WERI-Rb-1 (cell line): ENCODE data around the gene HERC4.
A peak's percentile ranks its signal among the peaks of the same experiment; 100 is the strongest.

Experiments used
- DNase-seq: peaks from one replicate; pipeline ENCODE4 v3.0.0-alpha.2; 2020
- H3K27ac ChIP-seq: fragments of 250-450 bp; sonication (Bioruptor Pico); 2 replicates; pipeline ENCODE4 v1.5.1; 2020; ENCODE audit warnings: mild to moderate bottlenecking, moderate library complexity
- H3K27me3 ChIP-seq: fragments of 250-450 bp; sonication (Bioruptor Pico); 2 replicates; pipeline ENCODE4 v1.5.1; 2021; ENCODE audit warnings: mild to moderate bottlenecking, low read depth, moderate library complexity; ENCODE audit not compliant: insufficient read depth, severe bottlenecking
- H3K36me3 ChIP-seq: fragments of 250-450 bp; sonication (Bioruptor Pico); 2 replicates; pipeline ENCODE4 v1.5.1; 2020; ENCODE audit warnings: mild to moderate bottlenecking, moderate library complexity
- H3K4me3 ChIP-seq: 2 replicates; pipeline ENCODE4 v1.5.1; 2011; ENCODE audit warnings: low read depth, mild to moderate bottlenecking, control low read depth, low read length
- H3K9me3 ChIP-seq: fragments of 250-450 bp; sonication (Bioruptor Pico); 2 replicates; pipeline ENCODE4 v1.5.1; 2021; ENCODE audit warnings: mild to moderate bottlenecking, moderate library complexity; ENCODE audit not compliant: severe bottlenecking
- CTCF ChIP-seq: IDR thresholded peaks from 2 replicates; pipeline ENCODE4 v1.5.1; 2011; ENCODE audit warnings: low read depth, mild to moderate bottlenecking, control low read depth, inconsistent platforms, low read length

HERC4 gene

GRCh38 chr10:68075550-68076004, 494 bp upstream of the HERC4 start:
- Histone ChIP-seq H3K36me3 (peaks cover 8% of the 10 kb centered on the region; the same call in 1 of the 2 replicates), H3K27me3 (no peaks in the 10 kb centered on the region), H3K27ac (peak overlapping the region; percentile 78), H3K9me3 (peaks cover 2% of the 10 kb centered on the region), H3K4me3 (peak overlapping the region; percentile 34)
- TF ChIP-seq CTCF = no peak
- DNase-seq = no peak

DNA sequence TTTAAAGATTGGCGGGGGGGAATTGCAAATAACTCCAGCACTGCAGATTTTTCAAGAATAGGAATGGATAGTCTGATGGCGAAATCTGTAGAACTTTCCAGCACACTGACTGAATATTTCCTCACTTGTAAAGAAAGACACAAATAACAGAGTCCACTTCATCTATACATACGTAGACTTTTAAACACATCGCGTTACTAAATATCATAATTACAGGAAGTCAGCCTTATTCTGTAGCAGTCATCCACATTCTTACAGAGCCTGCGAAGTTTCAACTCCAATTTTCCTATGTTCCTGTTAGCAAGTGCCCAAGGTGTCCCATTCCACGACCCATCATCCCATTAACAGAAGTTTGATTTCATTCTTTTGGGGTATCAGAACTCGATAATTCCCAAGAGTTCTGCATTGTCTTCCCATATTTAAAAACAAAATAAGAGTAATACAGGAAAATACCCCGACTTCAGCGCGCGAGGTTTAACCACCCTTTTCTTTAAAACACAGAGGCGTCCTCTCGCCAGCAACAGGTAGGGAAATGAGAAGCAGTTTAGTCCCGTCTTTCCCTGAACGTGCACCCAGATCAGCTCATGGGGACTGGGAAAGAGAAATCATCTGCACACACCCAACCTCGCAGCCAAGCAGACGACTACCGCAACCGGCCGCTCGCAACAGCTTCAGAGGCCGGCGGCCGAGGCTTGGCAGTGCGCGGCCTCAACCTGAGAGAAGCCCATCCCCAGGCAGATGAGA, 880 bp downstream of the HERC4 start:
- peak overlapping the region; percentile 80 for H3K4me3 ChIP-seq
- peaks cover 8% of the 10 kb centered on the region for H3K36me3 ChIP-seq
- H3K9me3 ChIP-seq = peaks cover 2% of the 10 kb centered on the region
- no peak for TF ChIP-seq CTCF
- DNase-seq = no peak
- H3K27ac ChIP-seq = peak overlapping the region; percentile 90
- H3K27me3 ChIP-seq = no peaks in the 10 kb centered on the region

DNA sequence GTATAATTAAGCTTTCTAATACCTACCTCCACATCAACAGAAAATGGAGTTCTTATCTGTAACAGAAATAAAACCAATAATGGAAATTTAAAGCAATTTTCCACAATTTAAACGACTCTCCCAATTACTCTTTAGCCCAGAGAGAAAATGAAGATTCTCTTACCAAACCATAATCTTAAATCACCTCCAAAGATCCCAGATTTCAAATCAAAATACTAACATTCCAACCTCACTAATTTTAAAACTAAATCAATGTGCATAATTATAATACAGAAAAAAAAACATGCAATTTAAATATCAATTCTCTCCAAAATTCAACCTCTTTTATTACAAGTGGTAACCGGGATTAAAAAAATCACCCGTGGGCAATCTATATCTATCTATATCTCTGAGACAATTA, 1.5 kb downstream of the HERC4 start:
- Histone ChIP-seq H3K27ac (no peak overlapping the region), H3K9me3 (peaks cover 2% of the 10 kb centered on the region), H3K36me3 (peaks cover 11% of the 10 kb centered on the region), H3K4me3 (peak overlapping the region; percentile 80), H3K27me3 (no peaks in the 10 kb centered on the region)
- no peak for TF ChIP-seq CTCF
- DNase-seq = no peak

- Histone ChIP-seq H3K9me3 (no peaks in the 10 kb centered on the region), H3K27ac (no peak overlapping the region), H3K36me3 (peaks cover 8% of the 10 kb centered on the region), H3K4me3 (no peak overlapping the region), H3K27me3 (no peaks in the 10 kb centered on the region)
- no peak for DNase-seq
- no peak for TF ChIP-seq CTCF
These were observed 7.6 kb downstream of the HERC4 start for GRCh38 chr10:68067508-68067907.

DNA sequence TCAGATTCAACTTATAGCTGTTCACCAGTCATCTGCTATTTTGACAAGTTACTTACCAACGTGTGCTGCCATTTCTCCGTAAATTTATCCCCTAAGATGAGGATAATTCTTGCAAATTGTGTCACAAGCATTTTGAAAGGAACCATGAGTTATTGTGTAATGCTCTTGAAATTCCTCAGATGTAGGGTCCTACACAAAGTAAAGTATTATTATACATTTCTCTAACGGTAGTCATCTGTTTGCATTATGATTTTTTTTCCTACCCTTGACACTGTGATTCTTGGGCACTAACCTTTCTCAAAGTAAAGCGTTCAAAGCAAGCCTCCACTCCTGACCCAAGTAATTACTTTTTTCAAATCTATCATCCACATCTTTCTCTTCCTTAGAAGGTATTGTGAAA, 8.1 kb downstream of the HERC4 start:
- Histone ChIP-seq H3K27me3 (no peaks in the 10 kb centered on the region), H3K9me3 (no peaks in the 10 kb centered on the region), H3K27ac (no peak overlapping the region), H3K4me3 (no peak overlapping the region), H3K36me3 (peaks cover 8% of the 10 kb centered on the region)
- TF ChIP-seq CTCF = no peak
- no peak for DNase-seq

DNA sequence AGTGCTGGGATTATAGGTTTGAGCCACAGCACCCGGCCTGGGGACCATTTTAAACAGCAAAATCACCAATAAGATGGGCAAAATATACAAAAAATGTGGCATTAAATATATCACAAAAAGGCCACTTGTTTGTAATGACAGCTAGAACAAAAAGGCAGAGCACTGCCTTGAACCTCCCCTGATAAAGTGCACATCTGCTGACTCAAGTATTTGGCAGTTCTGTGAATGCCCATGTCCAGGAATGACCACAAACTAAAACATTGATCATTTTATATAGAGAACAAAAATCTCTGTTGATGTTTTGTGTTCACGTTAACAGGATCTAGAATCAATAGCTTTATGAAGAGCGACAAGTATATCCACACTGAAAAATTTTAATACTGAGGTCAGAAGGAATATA, 21.5 kb downstream of the HERC4 start:
- Histone ChIP-seq H3K36me3 (no peaks in the 10 kb centered on the region), H3K4me3 (no peak overlapping the region), H3K27me3 (no peaks in the 10 kb centered on the region), H3K9me3 (no peaks in the 10 kb centered on the region), H3K27ac (no peak overlapping the region)
- no peak for TF ChIP-seq CTCF
- DNase-seq = no peak
